ENCODE data around the gene FGFR1OP2. TPM values are rescaled to one million over a fixed set of nuclear protein-coding genes. Genes with fewer than 3 reads are reported as not detected.

FGFR1OP2 gene
- total and polyA plus RNA-seq, 2 donors (not counting 1 experiment from before 2014, with no cell fraction given): 36.4 to 60.8 TPM

DNA sequence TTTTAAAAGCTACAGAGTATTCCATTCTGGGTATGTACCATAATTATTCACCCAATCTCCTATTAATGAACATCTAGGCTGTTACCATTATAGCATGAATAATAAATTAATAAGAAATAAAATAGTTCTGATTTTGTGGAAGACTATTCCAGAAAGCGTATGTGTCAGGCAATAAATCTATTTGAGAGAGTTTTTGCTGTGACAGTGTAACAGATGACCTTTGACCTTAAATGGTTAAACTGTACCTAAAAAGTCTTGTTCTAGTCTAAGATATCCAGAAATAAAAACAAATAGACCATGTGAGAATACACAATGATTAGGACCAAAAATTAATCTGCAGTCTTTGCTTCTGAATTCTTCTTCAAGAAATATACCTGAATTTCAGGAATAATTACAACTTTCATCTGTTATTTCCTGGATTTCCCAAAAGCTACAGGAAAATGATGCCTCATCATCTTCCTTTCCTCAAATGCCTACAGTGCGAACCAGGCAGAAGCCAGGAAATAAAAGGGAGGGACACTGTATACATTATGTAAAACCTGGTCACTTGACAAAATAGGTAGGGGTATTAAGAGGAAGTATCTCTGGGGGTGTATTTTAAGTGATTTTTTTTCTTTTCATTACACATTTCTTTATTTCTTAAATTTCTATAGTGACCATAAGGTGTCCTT lies 68.7 kb downstream of the FGFR1OP2 start:
- no peaks in the 10 kb centered on the region for H3K36me3 ChIP-seq (ENCODE audit: control insufficient read depth, insufficient read depth, low read length)
- H3K9me3 ChIP-seq (ENCODE audit: control insufficient read depth, insufficient read depth, low read depth, low read length): no peaks in the 10 kb centered on the region
- no peak overlapping the region for H3K27ac ChIP-seq (ENCODE audit: insufficient read depth, low read length)
- no peak for DNase-seq (ENCODE audit: low read depth in 2 of 2)
- no peak overlapping the region for H3K9ac ChIP-seq (ENCODE audit: insufficient read depth, low read length)
- H3K4me2 ChIP-seq (ENCODE audit: extremely low read depth, insufficient read depth, low read length): no peak overlapping the region
- H3K79me2 ChIP-seq (ENCODE audit: control insufficient read depth, insufficient read depth, low read length): peaks cover 2% of the 10 kb centered on the region
- no peaks in the 10 kb centered on the region for H3K27me3 ChIP-seq (ENCODE audit: control insufficient read depth, insufficient read depth, low read length)
- peaks cover 2% of the 10 kb centered on the region for H3K4me1 ChIP-seq (ENCODE audit: control insufficient read depth, extremely low read depth, insufficient read depth, low read length)
- H3K4me3 ChIP-seq (replicated peaks in 1 of 4; ENCODE audit: control extremely low read depth in 1 of 4, insufficient read depth in 1 of 4, low read depth in 3 of 4, low read length in 4 of 4): no peak overlapping the region
- H4K20me1 ChIP-seq (ENCODE audit: control insufficient read depth, extremely low read depth, insufficient read depth, low read length): no peaks in the 10 kb centered on the region
- H2AFZ ChIP-seq (ENCODE audit: low read length): no peak overlapping the region
- TF ChIP-seq EZH2 (IDR thresholded peaks at IDR 0.05; ENCODE audit: low read length, missing control alignments): no peak
- no peak for TF ChIP-seq CTCF (conservative IDR thresholded peaks at IDR 0.05 in 1 of 2, IDR thresholded peaks at IDR 0.05 in 1 of 2; ENCODE audit: low read depth in 1 of 2, low read length in 2 of 2)

DNA sequence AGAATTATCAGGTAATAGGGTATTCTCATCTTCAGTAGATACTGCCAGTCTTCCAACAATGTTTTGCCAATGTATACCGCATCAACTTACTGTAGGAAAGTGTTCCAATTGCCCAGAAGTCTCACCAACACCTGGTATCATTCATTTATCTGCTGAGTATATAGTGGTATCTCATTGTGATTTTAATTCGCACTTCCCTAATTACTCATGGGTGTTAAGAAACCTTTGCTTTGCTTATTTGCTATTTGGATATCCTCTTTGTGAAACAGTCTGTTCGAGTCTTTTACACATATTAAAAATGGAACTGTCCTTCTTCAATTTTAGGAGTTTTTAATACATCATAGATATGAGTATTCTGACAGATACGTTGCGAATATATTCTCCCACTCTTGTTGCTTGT lies 69.8 kb downstream of the FGFR1OP2 start:
- Histone ChIP-seq H3K27me3 (ENCODE audit: control insufficient read depth, insufficient read depth, low read length) (no peaks in the 10 kb centered on the region), H2AFZ (ENCODE audit: low read length) (no peak overlapping the region), H4K20me1 (ENCODE audit: control insufficient read depth, extremely low read depth, insufficient read depth, low read length) (no peaks in the 10 kb centered on the region), H3K4me1 (ENCODE audit: control insufficient read depth, extremely low read depth, insufficient read depth, low read length) (peaks cover 2% of the 10 kb centered on the region), H3K9ac (ENCODE audit: insufficient read depth, low read length) (no peak overlapping the region), H3K36me3 (ENCODE audit: control insufficient read depth, insufficient read depth, low read length) (no peaks in the 10 kb centered on the region), H3K4me2 (ENCODE audit: extremely low read depth, insufficient read depth, low read length) (no peak overlapping the region), H3K9me3 (ENCODE audit: control insufficient read depth, insufficient read depth, low read depth, low read length) (no peaks in the 10 kb centered on the region), H3K27ac (ENCODE audit: insufficient read depth, low read length) (no peak overlapping the region), H3K4me3 (replicated peaks in 1 of 4; ENCODE audit: control extremely low read depth in 1 of 4, insufficient read depth in 1 of 4, low read depth in 3 of 4, low read length in 4 of 4) (no peak overlapping the region), H3K79me2 (ENCODE audit: control insufficient read depth, insufficient read depth, low read length) (peaks cover 2% of the 10 kb centered on the region)
- no peak for DNase-seq (ENCODE audit: low read depth in 2 of 2)
- TF ChIP-seq CTCF (conservative IDR thresholded peaks at IDR 0.05 in 1 of 2, IDR thresholded peaks at IDR 0.05 in 1 of 2; ENCODE audit: low read depth in 1 of 2, low read length in 2 of 2) (no peak), EZH2 (IDR thresholded peaks at IDR 0.05; ENCODE audit: low read length, missing control alignments) (no peak)

GRCh38 chr12:27009881-27010301 lies 71.6 kb downstream of the FGFR1OP2 start:
- Histone ChIP-seq H3K9me3 (ENCODE audit: control insufficient read depth, insufficient read depth, low read depth, low read length) (no peaks in the 10 kb centered on the region), H3K4me2 (ENCODE audit: extremely low read depth, insufficient read depth, low read length) (no peak overlapping the region), H3K79me2 (ENCODE audit: control insufficient read depth, insufficient read depth, low read length) (peaks cover 2% of the 10 kb centered on the region), H3K4me3 (replicated peaks in 1 of 4; ENCODE audit: control extremely low read depth in 1 of 4, insufficient read depth in 1 of 4, low read depth in 3 of 4, low read length in 4 of 4) (no peak overlapping the region), H3K36me3 (ENCODE audit: control insufficient read depth, insufficient read depth, low read length) (no peaks in the 10 kb centered on the region), H4K20me1 (ENCODE audit: control insufficient read depth, extremely low read depth, insufficient read depth, low read length) (no peaks in the 10 kb centered on the region), H3K9ac (ENCODE audit: insufficient read depth, low read length) (no peak overlapping the region), H3K4me1 (ENCODE audit: control insufficient read depth, extremely low read depth, insufficient read depth, low read length) (peaks cover 2% of the 10 kb centered on the region), H3K27me3 (ENCODE audit: control insufficient read depth, insufficient read depth, low read length) (no peaks in the 10 kb centered on the region), H3K27ac (ENCODE audit: insufficient read depth, low read length) (no peak overlapping the region), H2AFZ (ENCODE audit: low read length) (no peak overlapping the region)
- DNase-seq (ENCODE audit: low read depth in 2 of 2): no peak
- TF ChIP-seq EZH2 (IDR thresholded peaks at IDR 0.05; ENCODE audit: low read length, missing control alignments): no peak
- no peak for TF ChIP-seq CTCF (conservative IDR thresholded peaks at IDR 0.05 in 1 of 2, IDR thresholded peaks at IDR 0.05 in 1 of 2; ENCODE audit: low read depth in 1 of 2, low read length in 2 of 2)

Data from fibroblast of lung (primary cell).